K562 (cell line): Measurements from ENCODE around the gene PCK2. TPM values are rescaled to one million over a fixed set of nuclear protein-coding genes. Genes with fewer than 3 reads are reported as not detected.

Experiments used
- CHCHD3 ChIP-seq: fragments of 250-450 bp; sonication (Bioruptor Pico); IDR thresholded peaks from 2 replicates; pipeline ENCODE4 v2.1.2; 2022; ENCODE audit warnings: mild to moderate bottlenecking
- NFATC3 ChIP-seq: fragments of 450-650 bp; IDR thresholded peaks from 2 replicates; pipeline ENCODE4 v1.6.1; 2017; ENCODE audit warnings: mild to moderate bottlenecking
- SMC3 ChIP-seq: conservative IDR thresholded peaks from 2 replicates; pipeline ENCODE4 v1.6.1; 2011; ENCODE audit warnings: low read depth, low read length, improper control_type of control experiment; ENCODE audit not compliant: insufficient read depth
- ZC3H11A ChIP-seq: IDR thresholded peaks from 2 replicates; pipeline ENCODE4 v1.6.1; 2012; ENCODE audit warnings: low read depth, low read length, improper control_type of control experiment
- ZNF780A ChIP-seq: fragments of 250-450 bp; sonication (Bioruptor Pico); IDR thresholded peaks from 2 replicates; pipeline ENCODE4 v1.5.0; 2021; ENCODE audit warnings: mild to moderate bottlenecking
- polyA plus RNA-seq, 8 experiments: library from polyadenylated mRNA; depleted of rRNA in 4 of 8; stranded (reverse) in 5 of 8; unstranded in 3 of 8; fragments of >200 nt; fragmentation: Nextera tagmentation in 2 of 8; fragmentation: Illumina TruSeq in 1 of 8; extraction: Ambion mirVana in 2 of 8; extraction: Trizol in 1 of 8; gene quantifications; 2 replicates each; pipeline versions ENCODE4 v1.2.1 to v1.2.3, GENCODE V29; 2011 to 2014; ENCODE audit warnings: inconsistent platforms in 1 of 8, missing spikeins in 1 of 8
- total RNA-seq, 7 experiments: library from RNA; depleted of rRNA in 6 of 7; stranded (reverse); fragments of >200 nt in 6 of 7; fragmentation: Illumina TruSeq in 2 of 7; extraction: Trizol in 2 of 7; gene quantifications; 2 replicates each; pipeline versions ENCODE4 v1.2.1 to v1.2.3, GENCODE V29; 2011 to 2021; ENCODE audit warnings: low replicate concordance in 1 of 7
- TF ChIP-seq, protein P1 (sequence below): fragments of 450-650 bp; IDR thresholded peaks from 2 replicates; pipeline ENCODE4 v1.7.1; 2018; ENCODE audit warnings: mild to moderate bottlenecking, low read depth; ENCODE audit not compliant: partially characterized antibody
- TF ChIP-seq, protein P2 (sequence below): fragments of 250-450 bp; sonication (Bioruptor Pico); IDR thresholded peaks from 2 replicates; pipeline ENCODE4 v1.4.0; 2020
- TF ChIP-seq, protein P3 (sequence below), 3 experiments: IDR thresholded peaks in 2 of 3; conservative IDR thresholded peaks in 1 of 3; 2 replicates each; pipeline ENCODE4 v1.5.1; 2011 to 2012; ENCODE audit warnings: low read length in 3 of 3, mild to moderate bottlenecking in 3 of 3, control low read depth in 2 of 3, improper control_type of control experiment in 1 of 3, inconsistent platforms in 1 of 3, low read depth in 1 of 3, mixed read lengths in 1 of 3, moderate library complexity in 1 of 3; ENCODE audit not compliant: insufficient read depth in 2 of 3
- TF ChIP-seq, protein P4 (sequence below): fragments of 250-450 bp; sonication (Bioruptor Pico); IDR thresholded peaks from 2 replicates; pipeline ENCODE4 v1.4.0; 2020; ENCODE audit warnings: mild to moderate bottlenecking
- TF ChIP-seq, protein P5 (sequence below): fragments of 250-450 bp; sonication (Bioruptor Pico); IDR thresholded peaks from 2 replicates; pipeline ENCODE4 v1.5.0; 2021; ENCODE audit warnings: mild to moderate bottlenecking, borderline replicate concordance
- TF ChIP-seq, protein P6 (sequence below), 2 experiments: fragments of 450-650 bp; conservative IDR thresholded peaks; 2 replicates each; pipeline ENCODE4 v1.6.1; 2017; ENCODE audit warnings: mild to moderate bottlenecking in 2 of 2, moderate library complexity in 2 of 2
- TF ChIP-seq, protein P7 (sequence below): fragments of 250-450 bp; sonication (Bioruptor Pico); IDR thresholded peaks from 2 replicates; pipeline ENCODE4 v1.8.0; 2022; ENCODE audit warnings: inconsistent platforms

PCK2 gene
- total and polyA plus RNA-seq, 9 of the 15 experiments (the other 6 are each of a cell fraction or from before 2014, with no cell fraction given), result 3.3 to 60.9 (median 30.4) TPM

DNA sequence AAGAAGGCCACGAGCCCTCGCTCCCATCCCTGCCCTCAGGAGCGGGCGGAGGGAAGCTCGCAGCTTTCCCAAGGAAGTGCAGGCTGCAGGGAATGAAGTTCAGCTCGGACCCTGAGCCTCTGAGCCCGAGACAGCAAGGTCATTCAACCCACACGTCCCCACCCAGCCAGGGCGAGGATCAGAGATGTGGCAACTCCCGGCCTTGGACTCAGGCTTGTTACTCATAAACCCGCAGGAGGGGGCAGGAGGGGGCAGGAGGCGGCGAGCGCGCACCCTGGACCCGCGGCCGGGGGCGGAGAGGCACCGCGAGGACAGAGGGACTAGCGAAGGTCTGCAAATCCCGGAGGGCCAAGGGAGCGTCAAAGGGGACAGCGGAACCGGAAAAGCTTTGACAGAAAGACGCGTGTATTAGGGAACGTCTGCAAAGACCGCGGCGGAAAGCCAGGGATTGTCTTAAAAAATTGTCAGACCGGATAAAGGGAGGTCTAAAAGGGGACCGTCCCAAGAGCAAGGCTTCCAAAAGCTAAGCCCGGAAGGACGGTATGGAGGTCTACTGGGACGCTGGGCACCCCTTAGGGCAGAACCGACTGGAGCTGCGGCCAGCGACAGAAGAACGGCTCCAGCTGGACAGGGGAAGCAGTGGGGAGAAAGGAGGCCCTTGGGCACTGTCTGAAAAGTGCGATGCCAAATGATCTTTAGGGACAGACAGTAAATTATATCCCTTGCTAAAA lies 19.9 kb downstream of the PCK2 start (continued):
- TF ChIP-seq, protein P1, sequence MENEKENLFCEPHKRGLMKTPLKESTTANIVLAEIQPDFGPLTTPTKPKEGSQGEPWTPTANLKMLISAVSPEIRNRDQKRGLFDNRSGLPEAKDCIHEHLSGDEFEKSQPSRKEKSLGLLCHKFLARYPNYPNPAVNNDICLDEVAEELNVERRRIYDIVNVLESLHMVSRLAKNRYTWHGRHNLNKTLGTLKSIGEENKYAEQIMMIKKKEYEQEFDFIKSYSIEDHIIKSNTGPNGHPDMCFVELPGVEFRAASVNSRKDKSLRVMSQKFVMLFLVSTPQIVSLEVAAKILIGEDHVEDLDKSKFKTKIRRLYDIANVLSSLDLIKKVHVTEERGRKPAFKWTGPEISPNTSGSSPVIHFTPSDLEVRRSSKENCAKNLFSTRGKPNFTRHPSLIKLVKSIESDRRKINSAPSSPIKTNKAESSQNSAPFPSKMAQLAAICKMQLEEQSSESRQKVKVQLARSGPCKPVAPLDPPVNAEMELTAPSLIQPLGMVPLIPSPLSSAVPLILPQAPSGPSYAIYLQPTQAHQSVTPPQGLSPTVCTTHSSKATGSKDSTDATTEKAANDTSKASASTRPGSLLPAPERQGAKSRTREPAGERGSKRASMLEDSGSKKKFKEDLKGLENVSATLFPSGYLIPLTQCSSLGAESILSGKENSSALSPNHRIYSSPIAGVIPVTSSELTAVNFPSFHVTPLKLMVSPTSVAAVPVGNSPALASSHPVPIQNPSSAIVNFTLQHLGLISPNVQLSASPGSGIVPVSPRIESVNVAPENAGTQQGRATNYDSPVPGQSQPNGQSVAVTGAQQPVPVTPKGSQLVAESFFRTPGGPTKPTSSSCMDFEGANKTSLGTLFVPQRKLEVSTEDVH, result peak; percentile 36
- TF ChIP-seq, protein P2, sequence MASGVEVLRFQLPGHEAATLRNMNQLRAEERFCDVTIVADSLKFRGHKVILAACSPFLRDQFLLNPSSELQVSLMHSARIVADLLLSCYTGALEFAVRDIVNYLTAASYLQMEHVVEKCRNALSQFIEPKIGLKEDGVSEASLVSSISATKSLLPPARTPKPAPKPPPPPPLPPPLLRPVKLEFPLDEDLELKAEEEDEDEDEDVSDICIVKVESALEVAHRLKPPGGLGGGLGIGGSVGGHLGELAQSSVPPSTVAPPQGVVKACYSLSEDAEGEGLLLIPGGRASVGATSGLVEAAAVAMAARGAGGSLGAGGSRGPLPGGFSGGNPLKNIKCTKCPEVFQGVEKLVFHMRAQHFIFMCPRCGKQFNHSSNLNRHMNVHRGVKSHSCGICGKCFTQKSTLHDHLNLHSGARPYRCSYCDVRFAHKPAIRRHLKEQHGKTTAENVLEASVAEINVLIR, result no peak
- TF ChIP-seq ZNF780A (no peak), ZC3H11A (no peak), CHCHD3 (CRISPR knock-in tag) (no peak), SMC3 (no peak), NFATC3 (no peak)
- TF ChIP-seq, protein P3, sequence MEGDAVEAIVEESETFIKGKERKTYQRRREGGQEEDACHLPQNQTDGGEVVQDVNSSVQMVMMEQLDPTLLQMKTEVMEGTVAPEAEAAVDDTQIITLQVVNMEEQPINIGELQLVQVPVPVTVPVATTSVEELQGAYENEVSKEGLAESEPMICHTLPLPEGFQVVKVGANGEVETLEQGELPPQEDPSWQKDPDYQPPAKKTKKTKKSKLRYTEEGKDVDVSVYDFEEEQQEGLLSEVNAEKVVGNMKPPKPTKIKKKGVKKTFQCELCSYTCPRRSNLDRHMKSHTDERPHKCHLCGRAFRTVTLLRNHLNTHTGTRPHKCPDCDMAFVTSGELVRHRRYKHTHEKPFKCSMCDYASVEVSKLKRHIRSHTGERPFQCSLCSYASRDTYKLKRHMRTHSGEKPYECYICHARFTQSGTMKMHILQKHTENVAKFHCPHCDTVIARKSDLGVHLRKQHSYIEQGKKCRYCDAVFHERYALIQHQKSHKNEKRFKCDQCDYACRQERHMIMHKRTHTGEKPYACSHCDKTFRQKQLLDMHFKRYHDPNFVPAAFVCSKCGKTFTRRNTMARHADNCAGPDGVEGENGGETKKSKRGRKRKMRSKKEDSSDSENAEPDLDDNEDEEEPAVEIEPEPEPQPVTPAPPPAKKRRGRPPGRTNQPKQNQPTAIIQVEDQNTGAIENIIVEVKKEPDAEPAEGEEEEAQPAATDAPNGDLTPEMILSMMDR (IDR thresholded peaks at IDR 0.05 in 2 of 3, conservative IDR thresholded peaks at IDR 0.05 in 1 of 3; ENCODE audit: insufficient read depth in 2 of 3, low read depth in 1 of 3, low read length in 3 of 3), result 0 out of 6 replicates have a peak, but pooled peaks of 1 of the 3 experiments have one; percentile 14
- TF ChIP-seq, protein P4, sequence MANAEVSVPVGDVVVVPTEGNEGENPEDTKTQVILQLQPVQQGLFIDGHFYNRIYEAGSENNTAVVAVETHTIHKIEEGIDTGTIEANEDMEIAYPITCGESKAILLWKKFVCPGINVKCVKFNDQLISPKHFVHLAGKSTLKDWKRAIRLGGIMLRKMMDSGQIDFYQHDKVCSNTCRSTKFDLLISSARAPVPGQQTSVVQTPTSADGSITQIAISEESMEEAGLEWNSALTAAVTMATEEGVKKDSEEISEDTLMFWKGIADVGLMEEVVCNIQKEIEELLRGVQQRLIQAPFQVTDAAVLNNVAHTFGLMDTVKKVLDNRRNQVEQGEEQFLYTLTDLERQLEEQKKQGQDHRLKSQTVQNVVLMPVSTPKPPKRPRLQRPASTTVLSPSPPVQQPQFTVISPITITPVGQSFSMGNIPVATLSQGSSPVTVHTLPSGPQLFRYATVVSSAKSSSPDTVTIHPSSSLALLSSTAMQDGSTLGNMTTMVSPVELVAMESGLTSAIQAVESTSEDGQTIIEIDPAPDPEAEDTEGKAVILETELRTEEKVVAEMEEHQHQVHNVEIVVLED (CRISPR knock-in tag), result peak; percentile 10; the same call in 1 of the 2 replicates
- TF ChIP-seq, protein P5, sequence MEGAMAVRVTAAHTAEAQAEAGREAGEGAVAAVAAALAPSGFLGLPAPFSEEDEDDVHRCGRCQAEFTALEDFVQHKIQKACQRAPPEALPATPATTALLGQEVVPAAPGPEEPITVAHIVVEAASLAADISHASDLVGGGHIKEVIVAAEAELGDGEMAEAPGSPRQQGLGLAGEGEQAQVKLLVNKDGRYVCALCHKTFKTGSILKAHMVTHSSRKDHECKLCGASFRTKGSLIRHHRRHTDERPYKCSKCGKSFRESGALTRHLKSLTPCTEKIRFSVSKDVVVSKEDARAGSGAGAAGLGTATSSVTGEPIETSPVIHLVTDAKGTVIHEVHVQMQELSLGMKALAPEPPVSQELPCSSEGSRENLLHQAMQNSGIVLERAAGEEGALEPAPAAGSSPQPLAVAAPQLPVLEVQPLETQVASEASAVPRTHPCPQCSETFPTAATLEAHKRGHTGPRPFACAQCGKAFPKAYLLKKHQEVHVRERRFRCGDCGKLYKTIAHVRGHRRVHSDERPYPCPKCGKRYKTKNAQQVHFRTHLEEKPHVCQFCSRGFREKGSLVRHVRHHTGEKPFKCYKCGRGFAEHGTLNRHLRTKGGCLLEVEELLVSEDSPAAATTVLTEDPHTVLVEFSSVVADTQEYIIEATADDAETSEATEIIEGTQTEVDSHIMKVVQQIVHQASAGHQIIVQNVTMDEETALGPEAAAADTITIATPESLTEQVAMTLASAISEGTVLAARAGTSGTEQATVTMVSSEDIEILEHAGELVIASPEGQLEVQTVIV (CRISPR knock-in tag), result no peak
- TF ChIP-seq, protein P6, sequence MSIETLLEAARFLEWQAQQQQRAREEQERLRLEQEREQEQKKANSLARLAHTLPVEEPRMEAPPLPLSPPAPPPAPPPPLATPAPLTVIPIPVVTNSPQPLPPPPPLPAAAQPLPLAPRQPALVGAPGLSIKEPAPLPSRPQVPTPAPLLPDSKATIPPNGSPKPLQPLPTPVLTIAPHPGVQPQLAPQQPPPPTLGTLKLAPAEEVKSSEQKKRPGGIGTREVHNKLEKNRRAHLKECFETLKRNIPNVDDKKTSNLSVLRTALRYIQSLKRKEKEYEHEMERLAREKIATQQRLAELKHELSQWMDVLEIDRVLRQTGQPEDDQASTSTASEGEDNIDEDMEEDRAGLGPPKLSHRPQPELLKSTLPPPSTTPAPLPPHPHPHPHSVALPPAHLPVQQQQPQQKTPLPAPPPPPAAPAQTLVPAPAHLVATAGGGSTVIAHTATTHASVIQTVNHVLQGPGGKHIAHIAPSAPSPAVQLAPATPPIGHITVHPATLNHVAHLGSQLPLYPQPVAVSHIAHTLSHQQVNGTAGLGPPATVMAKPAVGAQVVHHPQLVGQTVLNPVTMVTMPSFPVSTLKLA (conservative IDR thresholded peaks at IDR 0.05), result no peak; a peak in 1 of 4 replicates
- TF ChIP-seq, protein P7, sequence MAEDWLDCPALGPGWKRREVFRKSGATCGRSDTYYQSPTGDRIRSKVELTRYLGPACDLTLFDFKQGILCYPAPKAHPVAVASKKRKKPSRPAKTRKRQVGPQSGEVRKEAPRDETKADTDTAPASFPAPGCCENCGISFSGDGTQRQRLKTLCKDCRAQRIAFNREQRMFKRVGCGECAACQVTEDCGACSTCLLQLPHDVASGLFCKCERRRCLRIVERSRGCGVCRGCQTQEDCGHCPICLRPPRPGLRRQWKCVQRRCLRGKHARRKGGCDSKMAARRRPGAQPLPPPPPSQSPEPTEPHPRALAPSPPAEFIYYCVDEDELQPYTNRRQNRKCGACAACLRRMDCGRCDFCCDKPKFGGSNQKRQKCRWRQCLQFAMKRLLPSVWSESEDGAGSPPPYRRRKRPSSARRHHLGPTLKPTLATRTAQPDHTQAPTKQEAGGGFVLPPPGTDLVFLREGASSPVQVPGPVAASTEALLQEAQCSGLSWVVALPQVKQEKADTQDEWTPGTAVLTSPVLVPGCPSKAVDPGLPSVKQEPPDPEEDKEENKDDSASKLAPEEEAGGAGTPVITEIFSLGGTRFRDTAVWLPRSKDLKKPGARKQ, result no peak
